GM19240 (cell line): Measurements from ENCODE around the gene CA6.
"Not testable (repeated sequence)": the region's sequence is repeated elsewhere in the genome, so short reads cannot be mapped to it uniquely, and the experiment has no call there.

Experiments used
- DNase-seq: peaks from one replicate; pipeline ENCODE4 v3.0.0; 2011; ENCODE audit warnings: low spot score; ENCODE audit not compliant: insufficient read length

The CA6 gene

DNA sequence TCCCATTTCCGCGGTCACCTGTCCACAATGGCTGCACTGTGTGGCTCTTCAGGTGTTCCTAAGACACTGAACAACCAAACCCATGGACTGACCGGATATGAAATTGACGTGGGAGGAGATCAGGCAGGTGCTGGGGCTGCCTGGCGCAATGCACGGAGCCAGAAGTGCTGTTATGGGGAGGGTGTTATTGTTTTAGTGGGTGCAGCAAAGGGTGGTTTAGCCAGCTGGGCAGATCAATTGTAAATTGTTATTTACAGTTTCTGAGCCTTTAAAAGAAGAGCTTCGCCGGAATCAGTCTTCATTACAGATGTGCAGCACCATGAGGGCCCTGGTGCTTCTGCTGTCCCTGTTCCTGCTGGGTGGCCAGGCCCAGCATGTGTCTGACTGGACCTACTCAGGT is at the start of gene CA6:
CA6 (plus strand) TSS at position 301 of the 400 bp plus-strand sequence; CDS start at position 320, 19 bp downstream.
- DNase-seq: no peak

DNA sequence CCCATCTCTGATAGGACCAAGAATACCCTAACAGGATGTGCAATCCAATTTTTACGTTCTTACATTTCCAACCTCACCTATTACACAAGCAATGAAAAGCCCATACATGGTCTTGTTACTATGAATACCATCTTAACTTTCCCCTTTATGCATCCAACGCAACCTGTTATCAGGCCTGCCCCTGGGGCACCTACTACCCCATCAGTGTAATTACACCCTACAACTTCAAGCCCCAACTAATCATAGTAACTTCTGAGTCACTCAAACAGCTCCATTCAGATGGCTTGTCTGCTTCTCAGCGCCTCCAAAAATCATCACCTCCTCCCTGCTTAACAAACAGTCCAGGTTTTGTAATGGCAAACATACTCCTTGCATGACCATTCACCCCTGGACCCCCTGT is 48.9 kb upstream of the CA6 start:
- DNase-seq: not testable (repeated sequence)

DNA sequence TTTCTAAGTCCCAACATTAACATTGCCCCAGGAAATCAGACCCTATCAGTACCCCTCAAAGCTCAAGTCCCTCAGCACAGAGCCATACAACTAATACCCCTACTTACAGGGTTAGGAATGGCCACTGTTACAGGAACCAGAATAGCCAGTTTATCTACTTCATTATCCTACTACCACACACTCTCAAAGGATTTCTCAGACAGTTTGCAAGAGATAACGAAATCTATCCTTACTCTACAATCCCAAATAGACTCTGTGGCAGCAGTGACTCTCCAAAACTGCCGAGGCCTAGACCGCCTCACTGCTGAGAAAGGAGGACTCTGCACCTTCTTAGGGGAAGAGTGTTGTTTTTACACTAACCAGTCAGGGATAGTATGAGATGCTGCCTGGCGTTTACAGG is 48.2 kb upstream of the CA6 start:
- not testable (repeated sequence) for DNase-seq

DNA sequence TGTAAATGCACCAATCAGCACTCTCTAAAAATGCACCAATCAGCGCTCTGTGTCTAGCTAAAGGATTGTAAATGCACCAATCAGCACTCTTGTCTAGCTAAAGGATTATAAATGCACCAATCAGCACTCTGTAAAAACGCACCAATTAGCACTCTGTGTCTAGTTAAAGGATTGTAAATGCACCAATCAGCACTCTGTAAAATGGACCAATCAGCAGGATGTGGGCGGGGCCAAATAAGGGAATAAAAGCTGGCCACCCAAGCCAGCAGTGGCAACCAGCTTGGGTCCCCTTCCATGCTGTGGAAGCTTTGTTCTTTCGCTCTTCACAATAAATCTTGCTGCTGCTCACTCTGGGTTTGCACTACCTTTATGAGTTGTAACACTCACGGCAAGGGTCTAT is 47.2 kb upstream of the CA6 start:
- DNase-seq: not testable (repeated sequence)

DNA sequence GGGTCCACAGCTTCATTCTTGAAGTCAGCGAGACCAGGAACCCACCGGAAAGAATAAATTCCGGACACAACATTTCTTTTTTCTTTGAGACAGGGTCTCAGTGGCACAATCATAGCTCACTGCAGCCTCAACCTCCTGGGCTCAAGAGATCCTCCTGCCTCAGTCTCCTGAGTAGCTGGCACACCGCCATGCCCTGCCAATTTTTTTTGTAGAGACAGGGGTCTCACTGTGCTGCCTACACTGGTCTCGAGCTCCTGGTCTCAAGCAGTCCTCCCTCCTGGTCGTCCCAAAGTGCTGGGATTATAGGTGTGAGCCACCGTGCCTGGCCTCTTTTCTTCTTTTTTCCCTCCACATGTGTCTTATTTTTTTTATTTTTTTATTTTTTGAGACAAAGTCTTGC is 46.6 kb upstream of the CA6 start:
- no peak for DNase-seq

DNA sequence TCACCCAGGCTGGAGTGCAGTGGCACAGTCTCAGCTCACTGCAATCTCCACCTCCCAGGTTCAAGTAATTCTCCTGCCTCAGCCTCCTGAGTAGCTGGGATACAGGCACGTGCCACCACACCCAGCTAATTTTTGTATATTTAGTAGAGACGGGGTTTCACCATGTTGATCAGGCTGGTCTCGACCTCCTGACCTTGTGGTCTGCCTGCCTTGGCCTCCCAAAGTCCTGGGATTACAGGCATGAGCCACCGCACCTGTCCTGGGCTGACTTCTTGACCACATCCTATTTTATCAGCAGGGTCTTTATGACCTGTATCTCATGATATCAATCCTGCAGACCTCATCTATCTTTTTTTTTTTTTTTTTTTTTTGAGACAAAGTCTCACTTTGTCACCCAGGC is 45.0 kb upstream of the CA6 start:
- not testable (repeated sequence) for DNase-seq

DNA sequence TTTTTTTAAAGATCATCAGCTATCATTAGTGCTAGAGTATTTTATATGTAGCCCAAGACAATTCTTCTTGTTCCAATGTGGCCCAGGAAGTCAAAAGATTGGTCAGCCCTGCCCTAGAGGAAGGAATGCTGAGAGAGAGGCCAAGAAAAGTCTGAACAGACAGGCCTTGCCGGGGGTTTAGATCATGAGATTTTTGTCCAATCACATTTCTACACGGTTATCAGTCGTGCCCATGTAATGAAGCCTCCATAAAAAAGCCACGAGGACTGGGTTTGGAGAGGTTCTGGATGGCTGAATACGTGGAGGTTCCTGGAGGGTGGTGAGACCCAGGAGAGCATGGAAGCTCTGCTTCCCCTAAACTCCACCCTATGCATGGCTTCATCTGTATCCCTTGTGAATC is 42.9 kb upstream of the CA6 start:
- no peak for DNase-seq

DNA sequence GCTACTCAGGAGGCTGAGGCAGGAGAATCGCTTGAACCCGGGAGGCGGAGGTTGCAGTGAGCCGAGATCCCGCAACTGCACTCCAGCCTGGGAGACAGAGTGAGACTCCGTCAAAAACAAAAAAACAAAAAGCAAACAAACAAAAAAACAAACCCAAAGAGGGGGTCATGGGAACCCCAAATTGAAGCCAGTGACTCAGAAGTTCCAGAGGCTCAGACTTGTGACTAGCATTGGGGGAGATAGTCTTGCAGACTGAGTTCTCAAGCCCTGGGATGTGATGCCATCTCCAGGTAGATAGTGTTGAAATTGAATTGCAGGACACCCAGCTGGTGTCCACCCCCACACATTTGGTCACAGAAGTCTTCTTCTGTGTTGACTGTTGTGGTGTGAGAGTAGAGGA is 42.3 kb upstream of the CA6 start:
- no peak for DNase-seq

DNA sequence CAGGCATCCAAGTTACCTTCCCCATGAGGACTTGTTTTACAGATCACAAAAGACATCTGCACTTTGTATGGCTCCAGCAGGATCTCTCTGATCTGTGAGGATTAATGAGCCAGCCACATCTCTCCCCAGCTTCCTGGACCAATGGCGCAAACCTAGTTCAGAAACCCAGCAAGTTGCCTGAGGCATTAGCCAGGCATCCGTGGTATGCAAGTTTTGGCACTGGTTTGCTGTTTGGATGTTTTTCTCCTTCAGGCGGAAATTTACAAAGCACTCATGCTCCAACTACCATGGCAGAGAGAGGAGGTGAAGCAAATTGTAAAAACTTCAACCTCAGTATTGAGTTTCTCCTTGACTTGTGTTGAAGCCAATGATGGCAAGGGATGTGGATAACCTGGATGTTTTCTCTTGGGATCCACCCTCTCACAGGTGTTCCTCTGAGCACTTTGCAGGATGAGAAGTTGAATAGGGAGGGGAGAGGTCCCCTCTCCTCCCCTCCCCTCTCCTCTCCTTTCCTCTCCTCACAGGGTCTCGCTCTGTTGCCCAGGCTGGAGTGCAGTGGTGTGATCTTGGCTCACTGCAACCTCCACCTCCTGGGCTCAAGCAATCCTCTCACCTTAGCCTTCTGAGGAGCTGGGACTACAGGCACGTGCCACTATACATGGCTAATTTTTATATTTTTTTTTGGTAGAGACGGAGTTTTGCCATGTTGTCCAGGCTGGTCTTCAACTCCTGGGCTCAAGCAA is 41.6 kb upstream of the CA6 start:
- no peak for DNase-seq

DNA sequence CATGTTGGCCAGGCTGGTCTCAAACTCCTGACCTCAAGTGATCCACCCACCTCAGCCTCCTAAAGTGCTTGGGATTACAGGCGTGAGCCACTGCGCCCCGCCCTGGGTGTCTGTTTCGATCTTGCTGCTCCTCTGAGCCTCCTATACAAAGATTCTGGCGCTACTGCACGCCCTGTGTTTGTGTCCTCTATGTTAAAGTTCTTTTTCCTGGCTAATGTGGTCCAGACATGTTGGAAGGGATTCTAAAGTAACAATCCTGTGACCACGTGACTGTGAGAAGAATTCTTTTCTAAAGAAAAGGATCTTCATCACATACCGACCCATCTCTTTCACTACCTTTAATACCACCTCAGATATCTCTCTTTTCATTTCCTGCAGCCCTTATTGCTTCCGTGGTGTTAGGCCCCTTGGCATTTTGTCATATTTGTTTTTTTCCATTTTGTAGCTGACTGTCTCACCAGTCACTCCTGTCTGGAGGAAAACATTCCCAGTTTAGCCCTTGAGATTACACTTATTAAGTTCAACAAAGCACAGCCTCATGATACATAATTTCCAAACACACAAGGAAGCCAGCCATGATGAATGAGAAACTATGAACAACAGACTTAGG is 40.0 kb upstream of the CA6 start:
- DNase-seq: no peak

DNA sequence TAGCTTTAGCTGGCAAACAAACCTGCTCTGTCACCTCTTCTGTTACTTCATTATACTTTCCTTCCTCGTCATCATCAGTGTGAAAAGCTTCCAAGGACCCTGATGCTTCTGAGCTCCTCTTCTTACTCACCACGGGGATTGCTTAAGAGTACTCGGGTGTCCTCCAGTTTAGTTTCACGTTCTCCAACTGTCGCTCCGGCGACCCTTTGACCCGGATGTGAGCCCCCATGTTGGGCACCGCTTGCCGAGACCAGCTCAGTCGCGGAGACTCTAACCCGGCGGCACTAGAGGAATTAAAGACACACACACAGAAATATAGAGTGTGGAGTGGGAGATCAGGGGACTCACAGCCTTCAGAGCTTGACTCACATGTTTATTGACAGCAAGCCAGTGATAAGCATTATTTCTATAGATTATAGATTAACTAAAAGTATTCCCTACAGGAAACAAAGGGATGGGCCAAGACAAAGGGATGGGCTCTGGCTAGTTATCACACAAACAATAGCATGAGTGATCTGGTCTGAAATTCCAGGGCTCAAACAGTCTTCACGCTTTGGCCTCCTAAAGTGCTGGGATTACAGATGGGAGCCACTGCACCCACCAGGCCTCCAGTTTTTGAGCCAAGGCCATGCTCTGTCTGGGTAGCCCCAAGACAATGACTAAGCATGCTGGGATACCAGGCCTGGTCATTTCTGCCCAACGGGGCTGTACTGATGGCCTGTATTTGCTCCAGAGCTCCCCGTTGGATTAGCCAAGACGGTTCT is 37.1 kb upstream of the CA6 start:
- no peak for DNase-seq

DNA sequence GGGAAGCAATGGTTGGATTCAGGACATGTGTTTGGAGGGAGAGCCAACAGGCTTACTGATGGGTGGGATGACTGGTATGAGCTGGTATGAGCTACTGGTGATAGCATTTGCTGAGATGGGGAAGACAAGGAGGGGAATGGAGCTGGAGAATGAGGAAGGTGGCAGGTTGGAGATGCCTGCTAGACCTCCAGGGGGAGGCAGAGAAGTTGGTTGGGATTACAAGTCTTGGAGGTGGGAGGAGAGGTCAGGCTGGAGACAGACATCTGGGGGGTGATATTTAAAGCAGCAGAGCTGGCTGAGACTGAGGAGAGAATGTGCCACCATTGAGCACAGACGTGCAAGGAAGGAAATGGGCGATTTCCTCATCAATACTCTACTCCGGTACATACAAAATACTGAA is 35.3 kb upstream of the CA6 start:
- no peak for DNase-seq

DNA sequence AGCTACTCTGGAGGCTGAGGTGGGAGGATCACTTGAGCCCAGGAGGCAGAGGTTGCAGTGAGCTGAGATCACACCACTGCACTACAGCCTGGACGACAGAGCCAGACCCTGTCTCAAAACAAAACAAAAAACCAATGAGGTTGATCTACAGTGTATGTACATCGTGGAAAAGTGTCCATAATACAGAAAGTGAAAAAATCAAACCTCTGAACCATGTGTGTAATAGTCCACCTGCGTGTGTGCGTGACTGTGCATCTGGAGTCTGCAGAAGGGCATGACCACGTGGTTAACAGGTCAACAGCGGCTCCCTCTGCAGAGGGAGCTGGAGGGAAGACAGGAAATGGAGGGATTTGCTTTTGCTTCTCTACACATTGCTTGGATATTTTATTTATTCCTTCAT is 34.8 kb upstream of the CA6 start:
- no peak for DNase-seq

DNA sequence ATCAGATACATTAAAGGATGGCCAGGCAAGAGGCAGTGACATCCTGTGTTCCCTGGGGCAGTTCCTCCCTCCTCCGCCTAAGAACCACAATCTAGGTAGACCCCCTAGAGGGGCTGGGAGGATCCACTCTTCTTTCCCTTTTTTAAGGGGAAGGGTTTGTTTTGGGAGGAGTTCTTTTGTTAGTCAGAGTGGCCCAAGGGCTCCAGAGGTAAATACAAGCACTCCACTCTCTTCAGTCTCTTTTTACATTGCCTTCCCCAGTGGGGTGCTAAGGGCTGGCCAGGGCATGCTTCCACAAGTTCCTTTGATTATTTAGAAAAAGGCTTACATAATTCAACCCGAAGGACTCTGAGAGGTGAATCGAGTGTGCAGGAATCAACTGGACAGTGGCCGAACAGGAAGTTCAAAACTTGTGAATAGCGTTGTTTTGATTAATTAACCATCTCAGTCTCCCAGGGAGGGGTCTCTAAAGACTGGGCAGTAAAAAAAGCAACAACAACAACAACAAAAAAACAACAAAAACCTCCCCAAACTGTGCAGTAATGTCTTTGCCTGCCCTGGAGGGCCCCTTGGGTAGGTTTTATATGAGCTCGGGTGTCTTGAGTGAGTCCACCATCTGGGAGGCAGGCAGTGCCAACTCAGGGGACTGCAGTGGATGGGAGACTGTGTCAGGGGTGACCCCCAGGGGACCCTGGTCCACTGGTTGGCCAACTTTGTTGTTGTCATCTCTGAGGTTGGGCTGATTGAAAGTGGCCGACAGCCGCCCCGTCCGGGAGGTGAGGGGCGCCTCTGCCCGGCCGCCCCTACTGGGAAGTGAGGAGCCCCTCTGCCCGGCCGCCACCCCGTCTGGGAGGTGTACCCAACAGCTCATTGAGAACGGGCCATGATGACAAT is 34.0 kb upstream of the CA6 start:
- no peak for DNase-seq

DNA sequence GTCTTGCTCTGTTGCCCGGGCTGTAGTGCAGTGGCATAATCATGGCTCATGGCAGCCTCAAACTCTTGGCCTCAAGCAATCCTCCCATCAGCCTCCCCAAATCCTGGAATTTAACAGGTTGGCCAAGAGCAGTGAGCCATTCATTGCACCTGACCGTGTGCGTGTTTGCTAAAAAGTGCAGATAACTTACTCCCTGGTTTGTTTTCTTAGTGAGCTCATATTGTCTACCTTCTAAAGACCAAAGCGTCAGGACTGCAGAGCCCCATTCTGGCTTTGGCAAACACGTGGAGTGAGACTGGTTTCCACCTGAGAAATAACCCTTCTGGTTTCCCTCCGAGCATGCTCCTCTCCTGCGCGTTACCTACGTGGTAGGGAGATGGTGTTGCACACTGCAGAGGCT is 32.2 kb upstream of the CA6 start:
- no peak for DNase-seq

DNA sequence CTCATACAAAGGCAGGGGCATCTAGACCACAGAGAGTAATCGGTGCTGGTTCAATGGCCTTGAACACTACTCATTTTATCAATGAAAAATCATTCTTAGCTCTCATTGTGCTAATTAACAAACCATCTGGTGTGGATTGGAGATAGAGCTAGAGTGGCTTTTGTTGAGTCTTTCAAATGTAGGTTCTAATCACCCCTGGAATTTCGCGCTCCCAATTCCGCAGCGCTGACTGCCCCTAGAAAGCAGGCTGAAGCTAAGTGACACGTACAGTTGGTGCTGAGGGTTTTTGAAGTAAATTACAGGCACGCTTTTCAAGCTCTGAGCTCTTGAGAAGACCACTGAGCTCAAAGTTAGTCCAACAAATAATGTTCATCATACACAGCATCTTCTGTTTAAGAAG is 31.2 kb upstream of the CA6 start:
- DNase-seq: no peak

DNA sequence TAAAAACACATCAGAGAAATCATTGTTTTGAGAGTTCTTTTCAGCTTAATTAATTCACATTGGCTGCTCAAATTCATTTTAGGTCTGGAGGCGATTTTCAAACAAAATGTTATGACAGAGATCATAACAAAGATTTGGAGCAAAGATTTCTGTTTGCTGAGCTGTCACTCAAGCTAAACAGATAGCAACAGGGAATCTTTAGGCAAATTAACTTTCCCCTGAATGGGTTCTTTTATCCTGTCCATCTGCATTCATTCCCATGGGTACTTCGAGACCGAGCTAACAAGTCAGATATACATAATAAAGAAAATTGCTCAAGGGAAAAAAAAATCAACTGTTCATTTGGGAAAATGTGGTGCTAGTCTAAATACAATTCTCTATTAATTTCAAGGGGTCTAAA is 30.2 kb upstream of the CA6 start:
- no peak for DNase-seq

DNA sequence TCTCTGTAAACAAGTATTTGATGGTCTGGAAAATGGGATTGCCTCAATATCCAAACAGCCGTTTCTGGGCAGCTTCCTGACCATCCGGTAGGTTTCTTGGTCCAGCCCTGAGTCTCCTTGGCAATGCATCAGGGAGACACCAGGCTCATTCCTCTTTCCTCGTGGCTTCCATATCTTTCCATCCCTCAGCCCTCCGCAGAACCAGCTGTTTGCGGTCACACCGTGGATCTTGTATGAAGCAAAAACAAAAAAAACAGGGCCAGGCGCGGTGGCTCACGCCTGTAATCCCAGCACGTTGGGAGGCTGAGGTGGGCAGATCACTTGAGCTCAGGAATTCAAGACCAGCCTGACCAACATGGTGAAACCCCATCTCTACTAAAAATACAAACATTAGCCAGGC is 28.1 kb upstream of the CA6 start:
- not testable (repeated sequence) for DNase-seq

DNA sequence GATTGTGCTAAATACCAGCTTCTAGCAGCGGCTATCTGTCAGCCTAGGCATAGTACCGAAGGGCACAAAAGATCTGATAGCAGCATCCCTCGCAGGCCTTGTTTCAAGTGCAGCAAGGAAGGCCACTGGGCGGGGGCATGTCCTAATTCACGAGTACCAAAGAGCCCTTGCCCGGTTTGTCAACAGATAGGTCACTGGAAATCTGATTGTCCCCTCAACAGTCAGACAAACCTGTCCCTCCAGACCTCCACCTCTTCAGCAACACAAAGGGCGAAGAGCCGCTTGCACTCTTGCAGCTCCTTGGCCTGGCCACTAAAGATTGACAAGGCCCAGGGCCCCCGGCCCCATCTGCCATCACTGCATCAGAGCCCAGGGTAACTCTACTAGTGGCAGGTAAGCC is 22.7 kb upstream of the CA6 start:
- no peak for DNase-seq

DNA sequence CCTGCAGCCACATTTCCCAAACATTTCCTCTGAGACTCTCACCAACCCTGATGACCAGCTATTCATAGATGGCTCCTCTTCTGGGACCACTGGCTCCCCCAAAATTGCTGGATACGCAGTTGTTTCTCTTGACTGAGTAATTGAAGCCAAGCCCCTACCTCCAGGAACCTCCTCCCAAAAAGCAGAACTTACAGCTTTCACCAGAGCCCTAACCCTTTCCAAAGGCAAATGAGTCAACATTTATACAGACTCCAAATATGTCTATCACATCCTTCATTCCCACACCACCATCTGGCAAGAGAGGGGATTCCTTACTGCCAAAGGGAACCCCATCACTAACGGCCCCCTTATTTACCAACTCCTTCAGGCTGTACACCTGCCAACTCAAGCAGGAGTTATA is 20.3 kb upstream of the CA6 start:
- DNase-seq: no peak

DNA sequence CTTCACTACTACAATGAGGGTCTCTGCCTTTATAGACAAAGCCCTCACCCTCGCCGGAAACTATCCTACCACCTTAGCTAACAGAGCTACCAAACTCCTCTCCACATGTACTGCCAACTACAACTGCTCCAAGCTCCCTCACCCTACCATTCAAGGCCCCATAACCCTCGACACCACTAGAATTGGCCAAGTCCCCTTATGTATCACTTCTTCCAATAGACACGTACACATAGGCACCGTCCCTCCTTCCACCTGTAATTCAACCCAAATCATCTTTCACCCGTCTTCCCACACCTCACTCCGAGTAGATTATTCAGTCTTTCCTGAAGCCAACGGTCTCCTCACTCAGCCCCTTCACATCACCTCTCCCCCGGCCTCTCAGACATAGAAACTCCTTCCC is 19.7 kb upstream of the CA6 start:
- DNase-seq: no peak
